ENCODE results near the gene SERTAD4. TPM values are rescaled to one million over a fixed set of nuclear protein-coding genes. Genes with fewer than 3 reads are reported as not detected.

The SERTAD4 gene
- total and polyA plus RNA-seq, 2 of the 8 experiments (the other 6 are each of a cell fraction or from before 2014, with no cell fraction given) = 0.54 to 3.2 TPM

- TF ChIP-seq CHD7 (IDR thresholded peaks at IDR 0.05; ENCODE audit: insufficient replicate concordance, low read length) (no peak), SIX5 (IDR thresholded peaks at IDR 0.05; ENCODE audit: low read depth, low read length) (no peak), CTBP2 (IDR thresholded peaks at IDR 0.05; ENCODE audit: borderline replicate concordance, insufficient read depth, insufficient read length, low read length) (no peak), CBX5 (IDR thresholded peaks at IDR 0.05; ENCODE audit: low read depth, low read length) (no peak), EZH2 (IDR thresholded peaks at IDR 0.05; ENCODE audit: low read depth, low read length, severe bottlenecking) (no peak), RXRA (IDR thresholded peaks at IDR 0.05; ENCODE audit: insufficient read depth, low read depth, low read length) (no peak), RFX5 (IDR thresholded peaks at IDR 0.05; ENCODE audit: borderline replicate concordance, low read depth, low read length) (no peak)
Measured at GRCh38 chr1:210230149-210230695, 2.4 kb upstream of the SERTAD4 start (continued).

Measured in H1 (cell line).